IPS-18c (cell line): ENCODE data around the gene STON2.
"Not testable (repeated sequence)": the region's sequence is repeated elsewhere in the genome, so short reads cannot be mapped to it uniquely, and the experiment has no call there.

Experiments used
- H3K4me3 ChIP-seq: 2 replicates; pipeline ENCODE4 v1.7.0; 2013; ENCODE audit warnings: low read depth, mild to moderate bottlenecking, low read length, moderate library complexity; ENCODE audit not compliant: insufficient read depth
- H3K9me3 ChIP-seq: one replicate; pipeline ENCODE4 v1.6.1; 2013; ENCODE audit warnings: mild to moderate bottlenecking, low read length, moderate library complexity; ENCODE audit not compliant: control insufficient read depth, insufficient read depth

The STON2 gene

DNA sequence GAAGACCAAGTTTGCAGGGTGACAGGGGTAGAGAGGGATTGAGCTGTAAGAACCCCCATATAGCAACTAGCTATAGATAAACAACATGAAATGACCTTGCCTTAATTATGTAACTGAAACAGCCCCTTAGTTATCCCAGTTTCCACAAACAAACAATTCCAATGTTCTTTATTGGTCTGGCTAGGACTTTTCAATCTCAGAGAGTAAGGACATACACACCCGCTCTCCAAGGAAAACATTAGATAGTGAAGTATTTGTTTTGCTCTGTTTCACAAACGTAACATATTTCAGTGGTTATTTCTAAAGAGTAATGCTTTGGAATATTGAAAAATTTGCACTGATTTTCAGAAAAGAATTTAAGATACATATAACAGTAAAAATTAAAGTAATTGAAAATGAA lies 127.8 kb downstream of the STON2 start:
- no peaks in the 10 kb centered on the region for H3K9me3 ChIP-seq
- no peak overlapping the region for H3K4me3 ChIP-seq

GRCh38 chr14:81269979-81270375 lies 130.1 kb downstream of the STON2 start:
- Histone ChIP-seq H3K9me3 (no peaks in the 10 kb centered on the region), H3K4me3 (no peak overlapping the region)

DNA sequence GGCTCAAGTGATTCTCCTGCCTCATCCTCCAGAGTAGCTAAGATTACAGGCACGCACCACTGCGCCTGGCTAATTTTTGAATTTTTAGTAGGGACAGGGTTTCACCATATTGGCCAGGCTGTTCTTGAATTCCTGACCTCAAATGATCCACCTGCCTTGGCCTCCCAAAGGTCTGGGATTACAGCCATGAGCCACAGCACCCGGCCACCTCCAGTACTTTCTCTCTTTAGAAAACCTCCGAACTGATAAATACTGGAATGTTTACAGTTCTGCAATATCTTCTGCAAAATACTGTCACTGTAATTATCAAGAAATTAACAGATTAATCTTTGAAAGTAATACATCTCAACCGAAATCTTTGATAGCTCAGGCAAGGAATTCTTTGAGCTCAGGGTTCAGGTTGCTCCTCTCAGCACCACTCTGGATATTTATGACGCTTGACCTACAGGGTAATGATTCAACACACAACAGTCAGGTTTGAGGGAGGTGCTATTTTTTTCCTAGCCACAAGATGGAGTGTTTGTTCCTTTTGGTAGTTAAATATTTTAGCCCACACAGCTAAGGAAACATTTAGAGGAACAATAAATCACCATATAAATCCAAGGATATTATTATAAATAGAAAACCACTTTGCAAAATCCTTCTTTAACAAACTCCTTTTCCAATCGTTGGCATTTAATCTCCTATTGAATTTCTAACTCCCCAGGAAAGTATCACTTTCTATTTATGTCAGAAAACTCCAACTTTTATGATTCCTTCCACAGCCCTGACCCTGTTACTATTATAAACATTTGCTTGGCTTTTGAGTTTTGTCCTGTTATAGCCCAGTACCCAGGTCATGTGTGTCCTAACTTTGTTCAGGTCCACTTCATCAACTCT lies 130.8 kb downstream of the STON2 start:
- no peak overlapping the region for H3K4me3 ChIP-seq
- H3K9me3 ChIP-seq, result no peaks in the 10 kb centered on the region

- Histone ChIP-seq H3K9me3 (no peaks in the 10 kb centered on the region), H3K4me3 (no peak overlapping the region)
Measured at GRCh38 chr14:81268016-81268416, 132.1 kb downstream of the STON2 start.

GRCh38 chr14:81265636-81266169 lies 134.4 kb downstream of the STON2 start:
- H3K4me3 ChIP-seq, result no peak overlapping the region
- no peaks in the 10 kb centered on the region for H3K9me3 ChIP-seq

DNA sequence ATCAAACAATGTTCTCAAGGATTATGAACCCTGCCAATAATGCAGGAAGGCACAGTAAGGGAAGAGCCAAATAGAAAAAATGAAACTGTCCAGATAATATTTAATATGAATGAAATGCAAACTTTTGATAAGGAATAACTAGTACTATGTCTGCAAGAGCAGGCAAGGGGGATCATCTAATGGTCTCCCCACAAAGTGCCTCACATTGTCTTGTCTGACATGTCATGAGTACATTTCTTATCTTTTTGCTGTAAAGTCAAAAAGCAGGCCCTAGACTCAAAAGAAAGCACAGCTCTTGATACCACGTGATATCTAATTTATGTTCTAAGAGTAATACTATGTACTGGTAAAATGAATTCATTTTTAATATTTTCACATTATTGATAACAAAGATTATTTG lies 135.5 kb downstream of the STON2 start:
- H3K9me3 ChIP-seq, result no peaks in the 10 kb centered on the region
- H3K4me3 ChIP-seq, result no peak overlapping the region

DNA sequence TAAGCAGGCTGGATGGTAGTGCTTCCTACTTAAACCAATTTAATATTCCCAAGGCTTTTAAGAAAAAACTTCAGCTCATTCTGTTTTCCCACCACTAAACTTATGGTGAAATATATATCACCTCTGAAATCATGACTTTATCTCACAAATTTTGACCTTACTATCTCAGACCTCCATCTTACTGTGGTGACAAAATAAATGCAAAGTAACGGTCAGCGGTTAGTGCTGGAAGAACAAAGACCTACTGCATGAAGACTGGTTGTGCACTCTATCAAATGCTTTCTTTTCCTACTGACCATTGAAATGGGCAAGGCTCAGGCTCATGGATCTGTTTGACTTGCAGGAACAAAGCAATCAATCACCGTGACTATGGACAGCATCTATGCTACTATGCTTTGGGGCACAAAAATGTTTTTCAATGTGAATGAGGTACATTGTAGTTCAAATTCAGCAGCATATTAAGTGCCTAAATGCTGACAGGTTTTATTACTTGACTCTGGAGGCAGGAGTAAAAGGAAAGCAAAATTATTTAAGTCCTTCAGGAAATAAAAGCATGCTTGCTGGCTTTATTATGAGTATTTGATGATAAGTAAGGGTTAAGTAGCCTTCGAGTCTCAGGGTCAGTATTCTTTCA lies 136.2 kb downstream of the STON2 start:
- Histone ChIP-seq H3K4me3 (no peak overlapping the region), H3K9me3 (no peaks in the 10 kb centered on the region)

DNA sequence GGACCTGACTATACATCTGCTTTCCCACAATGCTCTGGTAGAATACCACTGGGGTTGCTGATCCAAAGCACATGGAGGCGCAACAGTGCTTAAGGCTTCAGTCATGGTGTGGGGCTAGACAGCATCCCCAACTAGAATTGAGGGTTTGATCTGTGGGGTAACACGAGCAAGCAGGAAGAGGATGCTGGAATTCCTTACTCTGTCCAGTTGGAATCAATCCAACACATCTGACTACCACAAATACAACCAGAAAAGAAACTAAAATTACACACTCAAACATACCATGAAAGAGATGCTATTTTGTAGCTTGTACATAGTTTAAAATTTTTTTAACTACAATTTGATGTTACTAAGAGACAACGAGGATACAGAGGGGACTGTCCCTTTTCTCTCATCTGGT lies 138.9 kb downstream of the STON2 start:
- H3K9me3 ChIP-seq, result peaks cover 2% of the 10 kb centered on the region
- no peak overlapping the region for H3K4me3 ChIP-seq

GRCh38 chr14:81260732-81261131 lies 139.4 kb downstream of the STON2 start:
- H3K9me3 ChIP-seq, result peaks cover 2% of the 10 kb centered on the region
- no peak overlapping the region for H3K4me3 ChIP-seq

GRCh38 chr14:81256289-81256960 lies 143.7 kb downstream of the STON2 start:
- H3K9me3 ChIP-seq, result peaks cover 2% of the 10 kb centered on the region
- no peak overlapping the region for H3K4me3 ChIP-seq

- peaks cover 1% of the 10 kb centered on the region for H3K9me3 ChIP-seq
- no peak overlapping the region for H3K4me3 ChIP-seq
Measured at GRCh38 chr14:81252278-81252677, 147.8 kb downstream of the STON2 start.

DNA sequence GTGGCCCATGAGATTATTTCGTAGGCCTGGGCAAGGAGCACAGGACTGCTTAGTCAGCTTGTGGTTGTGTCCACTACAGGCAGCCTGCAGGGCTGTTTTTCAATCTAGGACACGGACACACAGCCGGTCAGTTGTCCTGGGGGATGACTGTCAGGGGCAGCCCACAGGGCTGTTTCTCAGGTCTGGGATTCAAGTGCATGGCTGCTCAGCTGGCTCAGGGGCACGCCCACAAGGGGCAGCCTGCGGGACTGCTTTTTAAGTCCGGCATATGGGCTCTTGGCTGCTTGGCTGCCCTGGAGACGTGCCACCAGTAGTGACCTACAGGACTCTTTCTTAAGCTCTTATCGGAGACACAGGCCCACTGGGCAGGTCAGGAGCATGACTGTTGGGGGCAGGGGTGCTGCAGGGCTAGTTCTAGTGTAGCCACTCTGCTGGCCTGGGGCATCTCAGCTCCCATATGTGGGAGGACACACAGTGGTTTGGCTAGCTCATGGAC lies 152.8 kb downstream of the STON2 start:
- Histone ChIP-seq H3K9me3 (peaks cover 2% of the 10 kb centered on the region), H3K4me3 (no peak overlapping the region)

- H3K4me3 ChIP-seq, result no peak overlapping the region
Measured at GRCh38 chr14:81246461-81247270, 153.5 kb downstream of the STON2 start.

GRCh38 chr14:81245771-81246170 lies 154.4 kb downstream of the STON2 start:
- H3K4me3 ChIP-seq, result no peak overlapping the region

More at GRCh38 chr14:81246461-81247270, 153.5 kb downstream of the STON2 start:
- H3K9me3 ChIP-seq, result peaks cover 2% of the 10 kb centered on the region

DNA sequence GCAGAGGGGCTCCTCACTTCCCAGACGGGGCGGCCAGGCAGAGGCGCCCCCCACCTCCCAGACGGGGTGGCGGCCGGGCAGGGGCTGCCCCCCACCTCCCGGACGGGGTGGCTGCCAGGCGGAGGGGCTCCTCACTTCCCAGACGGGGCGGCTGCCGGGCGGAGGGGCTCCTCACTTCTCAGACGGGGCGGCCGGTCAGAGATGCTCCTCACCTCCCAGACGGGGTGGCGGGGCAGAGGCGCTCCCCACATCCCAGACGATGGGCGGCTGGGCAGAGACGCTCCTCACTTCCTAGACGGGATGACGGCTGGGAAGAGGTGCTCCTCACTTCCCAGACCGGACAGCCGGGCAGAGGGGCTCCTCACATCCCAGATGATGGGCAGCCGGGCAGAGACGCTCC lies 155.7 kb downstream of the STON2 start:
- H3K4me3 ChIP-seq, H3K9me3 ChIP-seq: not testable (repeated sequence)

More at GRCh38 chr14:81245771-81246170, 154.4 kb downstream of the STON2 start:
- peaks cover 2% of the 10 kb centered on the region for H3K9me3 ChIP-seq

DNA sequence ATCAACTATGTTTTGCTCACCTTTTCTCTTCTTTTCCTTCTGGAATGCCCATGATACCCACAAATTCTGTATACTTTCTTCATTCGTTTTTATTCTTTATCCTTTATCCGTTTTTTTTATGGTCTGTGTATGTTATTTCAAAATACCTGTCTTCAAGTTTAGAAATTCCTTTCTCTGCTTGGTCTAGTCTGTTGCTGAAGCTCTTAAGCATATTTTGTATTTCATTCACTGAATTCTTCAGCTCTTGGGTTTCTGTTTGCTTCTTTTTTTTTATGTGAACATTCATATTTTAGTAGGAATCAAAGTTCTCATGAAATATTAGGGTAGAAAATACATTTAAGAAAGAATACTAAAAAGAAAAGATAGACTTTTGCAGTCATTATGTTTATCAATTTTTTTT lies 156.6 kb downstream of the STON2 start:
- H3K9me3 ChIP-seq, result peaks cover 2% of the 10 kb centered on the region
- H3K4me3 ChIP-seq, result no peak overlapping the region

DNA sequence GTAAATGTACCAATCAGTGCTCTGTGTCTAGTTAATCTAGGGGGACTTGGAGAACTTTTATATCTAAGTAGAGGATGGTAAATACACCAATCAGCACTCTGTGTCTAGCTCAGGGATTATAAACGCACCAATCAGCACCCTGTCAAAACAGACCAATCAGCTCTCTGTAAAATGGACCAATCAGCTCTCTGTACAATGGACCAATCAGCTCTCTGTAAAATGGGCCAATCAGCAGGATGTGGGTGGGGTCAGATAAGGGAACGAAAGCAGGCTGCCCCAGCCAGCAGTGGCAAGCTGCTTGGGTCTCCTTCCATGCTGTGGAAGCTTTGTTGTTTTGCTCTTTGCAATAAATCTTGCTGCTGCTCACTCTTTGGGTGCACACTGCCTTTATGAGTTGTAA lies 163.3 kb downstream of the STON2 start:
- H3K4me3 ChIP-seq, result not testable (repeated sequence)

More for the DNA sequence above, 163.3 kb downstream of the STON2 start:
- not testable (repeated sequence) for H3K9me3 ChIP-seq
